GM18868 (cell line): Measurements from ENCODE around the gene PNRC2.

Experiments used
- ATAC-seq: cut with Tn5 transposase; IDR thresholded peaks from one replicate; pipeline ENCODE4 v1.9.1; 2021; ENCODE audit warnings: mild to moderate bottlenecking, moderate library complexity; ENCODE audit not compliant: unreplicated experiment

The PNRC2 gene

GRCh38 chr1:23959461-23960290, at the start of gene PNRC2:
Gene PNRC2 (plus strand): TSS chr1:23959828. CDS start chr1:23961458, 1,630 bp downstream.
- ATAC-seq: peak; percentile 68

- no peak for ATAC-seq
Measured at GRCh38 chr1:23910144-23910543, 49.5 kb upstream of the PNRC2 start.

GRCh38 chr1:23910553-23911246, 48.9 kb upstream of the PNRC2 start:
- peak; percentile 45 for ATAC-seq

GRCh38 chr1:23911921-23912320, 47.7 kb upstream of the PNRC2 start:
- ATAC-seq: no peak

GRCh38 chr1:23913212-23913880, 46.3 kb upstream of the PNRC2 start, which contains the start of gene CNR2:
Gene CNR2 (minus strand): TSS chr1:23913362. CDS start chr1:23875617, 37,745 bp downstream.
- ATAC-seq: no peak

- no peak for ATAC-seq
Measured at GRCh38 chr1:23914921-23915320, 44.7 kb upstream of the PNRC2 start.

GRCh38 chr1:23915466-23915865, 44.2 kb upstream of the PNRC2 start:
- ATAC-seq: no peak

GRCh38 chr1:23916209-23917131, 43.2 kb upstream of the PNRC2 start:
- ATAC-seq: peak; percentile 56

- ATAC-seq: no peak
Measured at GRCh38 chr1:23922321-23922943, 37.2 kb upstream of the PNRC2 start.

GRCh38 chr1:23923592-23924499, 35.8 kb upstream of the PNRC2 start:
- ATAC-seq: no peak

- no peak for ATAC-seq
Measured at GRCh38 chr1:23924601-23925000, 35.0 kb upstream of the PNRC2 start.

GRCh38 chr1:23925279-23925678, 34.3 kb upstream of the PNRC2 start:
- no peak for ATAC-seq

GRCh38 chr1:23927097-23927496, 32.5 kb upstream of the PNRC2 start:
- ATAC-seq: no peak

- ATAC-seq: no peak
Measured at GRCh38 chr1:23928789-23929188, 30.8 kb upstream of the PNRC2 start.

- ATAC-seq: no peak
Measured at GRCh38 chr1:23930270-23930669, 29.4 kb upstream of the PNRC2 start.

- no peak for ATAC-seq
Measured at GRCh38 chr1:23930861-23931490, 28.7 kb upstream of the PNRC2 start.

- no peak for ATAC-seq
Measured at GRCh38 chr1:23931491-23931880, 28.1 kb upstream of the PNRC2 start.

- no peak for ATAC-seq
Measured at GRCh38 chr1:23936481-23937176, 23.0 kb upstream of the PNRC2 start.
